Smooth muscle cell (in vitro differentiated cells): Measurements from ENCODE around the gene CHCHD5. TPM values are rescaled to one million over a fixed set of nuclear protein-coding genes. Genes with fewer than 3 reads are reported as not detected.
A peak's percentile ranks its signal among the peaks of the same experiment; 100 is the strongest.

Experiments used
- DNase-seq: peaks from one replicate; lab custom pipeline; 2025; ENCODE audit not compliant: unreplicated experiment; lab: John Stamatoyannopoulos, UW
- H2AFZ ChIP-seq: fragments of 200-600 bp; sonication (generic); 2 replicates; pipeline ENCODE4 v1.6.0; 2016; ENCODE audit warnings: antibody characterized with exemption, low read depth, mild to moderate bottlenecking
- H3F3A ChIP-seq: fragments of 200-600 bp; sonication (generic); 2 replicates; pipeline ENCODE4 v1.6.0; 2017; ENCODE audit warnings: antibody characterized with exemption, low read depth
- H3K27ac ChIP-seq: fragments of 200-600 bp; sonication (generic); 2 replicates; pipeline ENCODE4 v1.5.1; 2016; ENCODE audit warnings: low read depth, mild to moderate bottlenecking
- H3K27me3 ChIP-seq: fragments of 200-600 bp; sonication (generic); 2 replicates; pipeline ENCODE4 v1.6.1; 2016; ENCODE audit warnings: low read depth, mild to moderate bottlenecking
- H3K36me3 ChIP-seq: fragments of 200-600 bp; sonication (generic); 2 replicates; pipeline ENCODE4 v1.5.1; 2016; ENCODE audit warnings: low read depth
- H3K4me1 ChIP-seq: fragments of 200-600 bp; sonication (generic); 2 replicates; pipeline ENCODE4 v1.5.1; 2016; ENCODE audit warnings: low read depth
- H3K4me2 ChIP-seq: fragments of 200-600 bp; sonication (generic); 2 replicates; pipeline ENCODE4 v1.6.0; 2016; ENCODE audit warnings: mild to moderate bottlenecking
- H3K4me3 ChIP-seq: fragments of 200-600 bp; sonication (generic); 2 replicates; pipeline ENCODE4 v1.5.1; 2016; ENCODE audit warnings: mild to moderate bottlenecking
- H3K79me2 ChIP-seq: fragments of 200-600 bp; sonication (generic); 2 replicates; pipeline ENCODE4 v1.6.0; 2016; ENCODE audit warnings: low read depth, mild to moderate bottlenecking
- H3K9ac ChIP-seq: fragments of 200-600 bp; sonication (generic); 2 replicates; pipeline ENCODE4 v1.6.0; 2016; ENCODE audit warnings: low read depth
- H3K9me3 ChIP-seq: fragments of 200-600 bp; sonication (generic); replicated peaks from 2 replicates; pipeline ENCODE4 v1.5.1; 2016; ENCODE audit warnings: low read depth
- H4K20me1 ChIP-seq: fragments of 200-600 bp; sonication (generic); 2 replicates; pipeline ENCODE4 v1.6.0; 2016; ENCODE audit warnings: low read depth
- CTCF ChIP-seq: fragments of 200-600 bp; sonication (generic); IDR thresholded peaks from 2 replicates; pipeline ENCODE4 v1.5.1; 2017; ENCODE audit warnings: borderline replicate concordance, mild to moderate bottlenecking, antibody characterized with exemption; ENCODE audit not compliant: insufficient read depth, poor library complexity, severe bottlenecking
- WGBS: methylation state at CpG from one replicate; pipeline ENCODE4 v1.1.7; 2016; ENCODE audit warnings: low lambda C conversion rate; 5-methylcytosine and 5-hydroxymethylcytosine counted together
- polyA plus RNA-seq: library from polyadenylated mRNA; unstranded; fragments of >200 nt; fragmentation: Nextera tagmentation; extraction: Ambion mirVana; gene quantifications from 2 replicates; pipeline ENCODE4 v1.2.1, GENCODE V29; 2016
- total RNA-seq: library from RNA; depleted of rRNA; stranded (reverse); fragments of >200 nt; gene quantifications from 2 replicates; pipeline ENCODE4 v1.2.3, GENCODE V29; 2014

Gene CHCHD5
- total and polyA plus RNA-seq, 2 experiments from 2014 or later = 14.3 to 56.4 TPM

GRCh38 chr2:112597537-112598322 is 13.3 kb downstream of the CHCHD5 start:
- Histone ChIP-seq H2AFZ (no peak overlapping the region), H3K27ac (no peak overlapping the region), H3F3A (no peaks in the 10 kb centered on the region), H4K20me1 (no peaks in the 10 kb centered on the region), H3K9me3 (no peaks in the 10 kb centered on the region), H3K27me3 (no peaks in the 10 kb centered on the region), H3K9ac (no peak overlapping the region), H3K36me3 (no peaks in the 10 kb centered on the region), H3K79me2 (no peaks in the 10 kb centered on the region), H3K4me1 (peaks cover 3% of the 10 kb centered on the region), H3K4me3 (no peak overlapping the region), H3K4me2 (no peak overlapping the region)
- WGBS = 93% methylated on average over 10 of the region's 10 CpGs
- no peak for TF ChIP-seq CTCF
- DNase-seq = no peak

GRCh38 chr2:112600634-112601033 is 16.2 kb downstream of the CHCHD5 start:
- H3K9ac ChIP-seq = no peak overlapping the region
- no peak for DNase-seq
- no peaks in the 10 kb centered on the region for H4K20me1 ChIP-seq
- TF ChIP-seq CTCF = no peak
- H3K4me1 ChIP-seq = peaks cover 3% of the 10 kb centered on the region
- H3K4me2 ChIP-seq = peak overlapping the region; percentile 46
- no peaks in the 10 kb centered on the region for H3K36me3 ChIP-seq
- H3K79me2 ChIP-seq = no peaks in the 10 kb centered on the region
- no peak overlapping the region for H3K27ac ChIP-seq
- H2AFZ ChIP-seq = no peak overlapping the region
- no peaks in the 10 kb centered on the region for H3F3A ChIP-seq
- no peaks in the 10 kb centered on the region for H3K27me3 ChIP-seq
- no peak overlapping the region for H3K4me3 ChIP-seq
- no peaks in the 10 kb centered on the region for H3K9me3 ChIP-seq
- WGBS = 94% methylated on average over 3 of the region's 3 CpGs

GRCh38 chr2:112601754-112602153 is 17.3 kb downstream of the CHCHD5 start:
- WGBS = 82% methylated on average over 3 of the region's 3 CpGs
- H3F3A ChIP-seq = no peaks in the 10 kb centered on the region
- H3K4me2 ChIP-seq = no peak overlapping the region
- DNase-seq = no peak
- no peak for TF ChIP-seq CTCF
- no peaks in the 10 kb centered on the region for H3K27me3 ChIP-seq
- no peak overlapping the region for H3K27ac ChIP-seq
- no peaks in the 10 kb centered on the region for H3K9me3 ChIP-seq
- no peak overlapping the region for H3K4me3 ChIP-seq
- H3K9ac ChIP-seq = no peak overlapping the region
- H3K79me2 ChIP-seq = no peaks in the 10 kb centered on the region
- H2AFZ ChIP-seq = no peak overlapping the region
- H3K4me1 ChIP-seq = peaks cover 3% of the 10 kb centered on the region
- no peaks in the 10 kb centered on the region for H4K20me1 ChIP-seq
- no peaks in the 10 kb centered on the region for H3K36me3 ChIP-seq

GRCh38 chr2:112602917-112603316 is 18.5 kb downstream of the CHCHD5 start:
- Histone ChIP-seq H3K4me1 (peaks cover 3% of the 10 kb centered on the region), H4K20me1 (no peaks in the 10 kb centered on the region), H3K79me2 (no peaks in the 10 kb centered on the region), H3K4me3 (no peak overlapping the region), H3K9ac (no peak overlapping the region), H3F3A (no peaks in the 10 kb centered on the region), H3K27ac (no peak overlapping the region), H3K27me3 (no peaks in the 10 kb centered on the region), H2AFZ (no peak overlapping the region), H3K36me3 (no peaks in the 10 kb centered on the region), H3K9me3 (no peaks in the 10 kb centered on the region), H3K4me2 (no peak overlapping the region)
- no peak for DNase-seq
- 95% methylated on average over 3 of the region's 3 CpGs for WGBS
- TF ChIP-seq CTCF = no peak
